Choroid plexus epithelial cell (primary cell): ENCODE data around the gene MALRD1.

Source experiments
- DNase-seq: peaks from one replicate; pipeline ENCODE4 v3.0.0-alpha.2; 2010; ENCODE audit warnings: low read depth
- H3K4me3 ChIP-seq: 2 replicates; pipeline ENCODE4 v1.5.1; 2011; ENCODE audit warnings: low read depth, mild to moderate bottlenecking, control low read depth, low read length, moderate library complexity
- TF ChIP-seq, protein P1 (sequence below): conservative IDR thresholded peaks from 2 replicates; pipeline ENCODE4 v1.5.1; 2011; ENCODE audit warnings: low read depth, mild to moderate bottlenecking, control low read depth, inconsistent platforms, low read length, moderate library complexity

Gene MALRD1

DNA sequence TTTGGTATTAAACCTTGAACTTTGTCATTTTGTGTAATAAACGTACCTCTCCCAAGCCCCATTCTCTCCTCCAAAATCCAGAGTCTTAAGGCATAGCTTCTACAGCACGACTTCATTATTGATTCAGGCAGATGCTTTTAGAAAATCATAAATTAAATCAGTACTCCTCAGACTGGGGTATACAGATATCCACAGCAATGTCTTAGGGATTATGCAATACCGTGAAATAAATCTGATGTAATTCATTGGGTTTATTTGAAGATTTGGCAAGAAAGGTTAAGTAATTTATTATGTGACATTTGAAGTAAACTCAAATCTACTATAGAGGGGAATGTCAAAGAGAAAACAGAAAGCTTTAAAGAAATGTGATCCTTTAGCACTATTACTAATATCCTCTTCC lies 521.5 kb downstream of the MALRD1 start:
- DNase-seq, result peak; percentile 32
- TF ChIP-seq, protein P1, sequence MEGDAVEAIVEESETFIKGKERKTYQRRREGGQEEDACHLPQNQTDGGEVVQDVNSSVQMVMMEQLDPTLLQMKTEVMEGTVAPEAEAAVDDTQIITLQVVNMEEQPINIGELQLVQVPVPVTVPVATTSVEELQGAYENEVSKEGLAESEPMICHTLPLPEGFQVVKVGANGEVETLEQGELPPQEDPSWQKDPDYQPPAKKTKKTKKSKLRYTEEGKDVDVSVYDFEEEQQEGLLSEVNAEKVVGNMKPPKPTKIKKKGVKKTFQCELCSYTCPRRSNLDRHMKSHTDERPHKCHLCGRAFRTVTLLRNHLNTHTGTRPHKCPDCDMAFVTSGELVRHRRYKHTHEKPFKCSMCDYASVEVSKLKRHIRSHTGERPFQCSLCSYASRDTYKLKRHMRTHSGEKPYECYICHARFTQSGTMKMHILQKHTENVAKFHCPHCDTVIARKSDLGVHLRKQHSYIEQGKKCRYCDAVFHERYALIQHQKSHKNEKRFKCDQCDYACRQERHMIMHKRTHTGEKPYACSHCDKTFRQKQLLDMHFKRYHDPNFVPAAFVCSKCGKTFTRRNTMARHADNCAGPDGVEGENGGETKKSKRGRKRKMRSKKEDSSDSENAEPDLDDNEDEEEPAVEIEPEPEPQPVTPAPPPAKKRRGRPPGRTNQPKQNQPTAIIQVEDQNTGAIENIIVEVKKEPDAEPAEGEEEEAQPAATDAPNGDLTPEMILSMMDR, result no peak
- no peak overlapping the region for H3K4me3 ChIP-seq

GRCh38 chr10:19570991-19571390 lies 522.4 kb downstream of the MALRD1 start:
- H3K4me3 ChIP-seq, result no peak overlapping the region
- DNase-seq, result peak; percentile 27

DNA sequence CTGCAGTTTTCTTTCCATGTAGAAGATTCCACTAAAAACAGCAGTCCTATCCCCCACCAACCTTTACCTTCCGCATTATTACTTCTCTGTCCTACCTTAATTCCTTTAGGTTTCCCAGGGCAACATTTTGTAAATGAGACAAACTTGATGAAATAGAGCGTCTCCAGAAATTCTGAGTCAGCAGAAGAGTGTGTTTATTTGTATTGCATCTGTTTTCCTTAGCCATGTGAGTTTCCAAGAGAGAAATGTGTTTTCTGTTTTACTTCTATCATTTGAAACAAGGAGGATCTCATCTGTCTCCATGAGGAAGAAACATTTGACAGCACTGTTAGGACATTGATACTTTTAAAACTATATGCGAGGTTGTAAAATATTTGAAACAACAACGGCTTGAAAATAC lies 523.5 kb downstream of the MALRD1 start:
- no peak overlapping the region for H3K4me3 ChIP-seq
- TF ChIP-seq, protein P1, result no peak
- DNase-seq, result peak; percentile 50

More at GRCh38 chr10:19570991-19571390, 522.4 kb downstream of the MALRD1 start:
- TF ChIP-seq, protein P1, result no peak

GRCh38 chr10:19576576-19576975 lies 528.0 kb downstream of the MALRD1 start:
- H3K4me3 ChIP-seq, result no peak overlapping the region
- TF ChIP-seq, protein P1, result no peak
- no peak for DNase-seq

DNA sequence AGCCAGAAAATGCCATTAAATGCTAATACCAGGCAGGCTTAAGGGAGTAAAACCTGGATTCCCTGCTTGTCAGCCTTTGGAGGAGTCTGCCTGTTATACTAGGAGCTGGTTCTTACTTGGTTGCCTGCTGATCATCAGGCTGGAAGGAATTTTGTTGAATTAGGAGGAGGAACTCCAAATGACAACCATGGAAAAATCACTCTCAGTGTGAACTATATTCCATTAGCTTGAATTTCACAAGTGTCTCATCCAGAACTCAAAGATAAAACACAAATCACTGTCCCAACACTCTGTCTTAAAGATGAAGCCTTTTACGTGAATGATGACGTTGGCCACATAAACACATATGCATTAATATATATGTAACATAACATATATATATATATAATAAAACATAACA lies 528.8 kb downstream of the MALRD1 start:
- TF ChIP-seq, protein P1, result no peak
- no peak for DNase-seq
- H3K4me3 ChIP-seq, result no peak overlapping the region

- TF ChIP-seq, protein P1, result no peak
- H3K4me3 ChIP-seq, result no peak overlapping the region
- DNase-seq, result peak; percentile 19
Measured at GRCh38 chr10:19577807-19578206, 529.2 kb downstream of the MALRD1 start.

DNA sequence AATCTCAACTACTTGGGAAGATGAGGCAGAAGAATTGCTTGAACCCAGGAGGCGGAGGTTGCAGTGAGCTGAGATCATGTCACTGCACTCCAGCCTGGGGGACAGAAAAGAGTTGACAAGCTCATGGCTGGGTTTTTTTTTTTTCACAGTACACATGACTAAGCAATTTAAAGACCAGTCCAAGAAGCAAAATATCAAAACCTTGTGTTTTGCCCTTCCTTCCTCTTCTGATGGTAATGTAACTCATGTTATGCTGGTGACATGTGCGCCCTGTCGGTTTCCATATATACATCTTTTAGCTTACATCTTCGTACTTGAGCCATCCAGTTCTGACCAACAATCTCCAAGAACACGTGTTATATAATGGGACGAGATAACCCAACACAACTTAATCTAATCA lies 530.0 kb downstream of the MALRD1 start:
- DNase-seq, result no peak
- H3K4me3 ChIP-seq, result no peak overlapping the region
- TF ChIP-seq, protein P1, result no peak
